Astrocyte of the cerebellum (primary cell): Measurements from ENCODE around the gene VWC2L.

Experiments
- DNase-seq: peaks from one replicate; pipeline ENCODE4 v3.0.0-alpha.2; 2011; ENCODE audit warnings: low read depth
- H3K4me3 ChIP-seq: 2 replicates; pipeline ENCODE4 v1.5.1; 2011; ENCODE audit warnings: mild to moderate bottlenecking, low read depth, low read length, moderate library complexity
- CTCF ChIP-seq: IDR thresholded peaks from 2 replicates; pipeline ENCODE4 v1.5.1; 2012; ENCODE audit warnings: low read length, low read depth, moderate library complexity, mild to moderate bottlenecking; ENCODE audit errors: missing control alignments
- in situ Hi-C: cut with HindIII; loops from 2 replicates; pipeline ENCODE4 v1.10.0; 2017; ENCODE audit warnings: low sequenced_read_pairs

Gene VWC2L

GRCh38 chr2:214549946-214550345 is 139.1 kb downstream of the VWC2L start:
- no peak for TF ChIP-seq CTCF
- in situ Hi-C loops, result no loop called here
- no peak overlapping the region for H3K4me3 ChIP-seq
- no peak for DNase-seq

DNA sequence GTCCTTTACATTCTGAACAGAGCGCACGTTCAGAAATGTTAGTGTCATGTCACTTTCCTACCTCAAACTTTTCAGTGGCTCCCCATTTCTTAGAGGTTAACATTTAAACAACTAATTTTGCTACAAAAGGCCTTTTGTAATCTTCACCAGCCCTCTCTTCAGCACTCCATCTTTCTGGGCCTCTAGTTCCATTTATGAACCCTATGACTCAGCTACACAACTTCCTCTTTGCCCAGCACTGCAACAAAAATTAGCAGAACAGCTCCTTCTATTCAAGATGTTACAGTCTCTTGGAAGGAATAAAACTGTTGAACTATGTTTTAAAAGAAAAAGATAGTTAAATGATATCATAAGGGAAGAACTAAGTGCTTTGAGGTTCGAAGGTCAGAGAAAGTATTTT is 139.9 kb downstream of the VWC2L start:
- no peak overlapping the region for H3K4me3 ChIP-seq
- in situ Hi-C loops, result no loop called here
- TF ChIP-seq CTCF, result no peak
- no peak for DNase-seq

- H3K4me3 ChIP-seq, result no peak overlapping the region
- no peak for TF ChIP-seq CTCF
- no peak for DNase-seq
- in situ Hi-C loops, result no loop called here
These were observed 147.0 kb downstream of the VWC2L start for GRCh38 chr2:214557884-214558283.

GRCh38 chr2:214558341-214558740 is 147.5 kb downstream of the VWC2L start:
- in situ Hi-C loops, result no loop called here
- H3K4me3 ChIP-seq, result no peak overlapping the region
- TF ChIP-seq CTCF, result no peak
- DNase-seq, result no peak

DNA sequence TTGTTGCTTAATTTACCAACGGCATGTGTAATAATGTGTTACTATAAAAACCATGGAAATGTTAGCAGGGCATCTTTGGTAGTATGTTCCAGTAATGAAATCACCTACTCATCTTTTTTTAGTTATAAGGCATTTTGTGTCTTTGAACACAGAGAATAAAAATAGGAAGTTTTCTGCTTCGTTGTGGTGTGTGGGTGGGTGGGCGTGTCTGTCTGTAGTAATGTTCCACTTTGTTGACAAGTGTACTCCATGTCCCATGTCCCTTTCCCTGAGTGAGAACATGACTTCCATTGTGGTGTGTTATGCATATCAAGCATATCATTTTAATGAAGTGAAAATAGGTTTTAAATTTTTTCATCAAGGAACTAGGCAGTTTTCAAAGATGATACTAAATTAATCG is 149.3 kb downstream of the VWC2L start:
- H3K4me3 ChIP-seq, result no peak overlapping the region
- no peak for DNase-seq
- in situ Hi-C loops, result no loop called here
- no peak for TF ChIP-seq CTCF

DNA sequence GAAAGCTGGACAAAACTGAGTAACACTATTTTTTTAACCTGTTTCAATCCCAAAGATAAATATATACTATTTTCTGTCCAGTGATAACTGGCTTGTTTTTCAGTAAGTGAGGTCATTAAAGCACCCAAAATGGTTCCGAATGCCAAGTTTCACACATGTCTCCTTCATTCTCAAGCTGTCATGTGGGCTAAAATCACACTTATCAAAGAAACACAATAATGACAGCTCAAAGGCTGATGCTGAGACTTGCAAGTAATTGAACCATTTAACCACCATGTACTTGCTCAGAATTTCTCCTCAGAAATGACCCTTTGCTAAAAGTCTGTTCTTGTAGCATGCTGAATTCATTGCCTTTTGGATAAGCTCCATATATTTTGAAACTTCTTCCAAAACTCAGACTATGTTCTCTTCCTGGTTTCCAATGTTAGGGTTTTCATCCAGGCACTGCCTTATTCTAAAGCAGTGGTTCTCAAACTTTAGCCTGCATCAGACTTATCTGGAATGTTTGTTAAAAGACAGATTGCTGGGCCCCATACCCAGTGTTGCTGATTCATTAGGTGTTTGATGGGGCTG is 149.8 kb downstream of the VWC2L start:
- in situ Hi-C loops, result no loop called here
- no peak for DNase-seq
- no peak for TF ChIP-seq CTCF
- H3K4me3 ChIP-seq, result no peak overlapping the region

GRCh38 chr2:214565246-214565645 is 154.4 kb downstream of the VWC2L start:
- in situ Hi-C loops, result no loop called here
- H3K4me3 ChIP-seq, result no peak overlapping the region
- no peak for DNase-seq
- no peak for TF ChIP-seq CTCF
